HEK293 (cell line): Measurements from ENCODE around the gene CSPG4.
"Not testable (repeated sequence)": the region's sequence is repeated elsewhere in the genome, so short reads cannot be mapped to it uniquely, and the experiment has no call there.

Experiments
- CTCF ChIA-PET: fragments of 350-600 bp; formaldehyde crosslinking; extraction: SDS; loops from one replicate; lab custom pipeline; 2021; ENCODE audit warnings: antibody characterized with exemption; lab: Yijun Ruan, JAX
- POLR2A ChIA-PET: fragments of 300-600 bp; formaldehyde crosslinking; extraction: SDS; loops from one replicate; lab custom pipeline; 2020; ENCODE audit warnings: antibody characterized with exemption, inconsistent platforms; lab: Yijun Ruan, JAX
- H3K27ac ChIP-seq: fragments of 200-500 bp; sonication (Bioruptor generic); 2 replicates; pipeline ENCODE4 v1.5.1; 2014; ENCODE audit warnings: low read depth, low read length, control low read depth, inconsistent platforms; ENCODE audit errors: extremely low read depth
- H3K36me3 ChIP-seq, 2 experiments: fragments of 200-500 bp in 1 of 2; sonication (Bioruptor generic) in 1 of 2; 1 replicate in 1 of 2; 2 replicates in 1 of 2; pipeline ENCODE4 v1.5.1; 2014 to 2017; ENCODE audit warnings: inconsistent platforms in 2 of 2, low read length in 2 of 2; ENCODE audit not compliant: control insufficient read depth in 2 of 2, insufficient read depth in 1 of 2
- H3K4me1 ChIP-seq: fragments of 200-500 bp; sonication (Bioruptor generic); 2 replicates; pipeline ENCODE4 v1.5.1; 2014; ENCODE audit warnings: mild to moderate bottlenecking, low read length, inconsistent platforms; ENCODE audit not compliant: control insufficient read depth, insufficient read depth
- H3K4me3 ChIP-seq: 2 replicates; pipeline ENCODE4 v1.5.1; 2011; ENCODE audit warnings: low read depth, mild to moderate bottlenecking, control low read depth, low read length, moderate library complexity
- H3K9me3 ChIP-seq: fragments of 200-500 bp; sonication (Bioruptor generic); 2 replicates; pipeline ENCODE4 v1.5.1; 2014; ENCODE audit warnings: low read depth, low read length, inconsistent platforms; ENCODE audit not compliant: control insufficient read depth, insufficient read depth
- BCL11A ChIP-seq: fragments of 450-650 bp; formaldehyde crosslinking; IDR thresholded peaks from 2 replicates; pipeline ENCODE4 v1.5.1; 2016; ENCODE audit warnings: low read depth, missing biosample characterization, missing genetic modification characterization
- BCL11B ChIP-seq: fragments of 450-650 bp; formaldehyde crosslinking; IDR thresholded peaks from 2 replicates; pipeline ENCODE4 v1.5.1; 2016; ENCODE audit warnings: low read depth, missing biosample characterization, missing genetic modification characterization
- EGR2 ChIP-seq: fragments of 450-650 bp; formaldehyde crosslinking; IDR thresholded peaks from 2 replicates; pipeline ENCODE4 v1.5.1; 2016; ENCODE audit warnings: low read depth, missing biosample characterization, missing genetic modification characterization
- OSR2 ChIP-seq: fragments of 450-650 bp; formaldehyde crosslinking; IDR thresholded peaks from 2 replicates; pipeline ENCODE4 v1.5.1; 2016; ENCODE audit warnings: missing biosample characterization, missing genetic modification characterization
- RBAK ChIP-seq: fragments of 450-650 bp; formaldehyde crosslinking; IDR thresholded peaks from 2 replicates; pipeline ENCODE4 v1.5.1; 2016; ENCODE audit warnings: missing biosample characterization, missing genetic modification characterization
- REPIN1 ChIP-seq: fragments of 450-650 bp; formaldehyde crosslinking; IDR thresholded peaks from 2 replicates; pipeline ENCODE4 v1.5.1; 2017; ENCODE audit warnings: missing biosample characterization, missing genetic modification characterization, low read depth
- ZBTB8A ChIP-seq: fragments of 450-650 bp; formaldehyde crosslinking; IDR thresholded peaks from 2 replicates; pipeline ENCODE4 v1.5.1; 2016; ENCODE audit warnings: missing biosample characterization, missing genetic modification characterization
- ZFP41 ChIP-seq: fragments of 450-650 bp; formaldehyde crosslinking; IDR thresholded peaks from 2 replicates; pipeline ENCODE4 v1.5.1; 2016; ENCODE audit warnings: missing biosample characterization, missing genetic modification characterization, borderline replicate concordance
- ZNF157 ChIP-seq: fragments of 450-650 bp; formaldehyde crosslinking; IDR thresholded peaks from 2 replicates; pipeline ENCODE4 v1.5.1; 2016; ENCODE audit warnings: missing biosample characterization, missing genetic modification characterization
- ZNF2 ChIP-seq: fragments of 450-650 bp; formaldehyde crosslinking; IDR thresholded peaks from 2 replicates; pipeline ENCODE4 v1.5.1; 2016; ENCODE audit warnings: missing biosample characterization, missing genetic modification characterization
- ZNF23 ChIP-seq: fragments of 450-650 bp; formaldehyde crosslinking; IDR thresholded peaks from 2 replicates; pipeline ENCODE4 v1.5.1; 2016; ENCODE audit warnings: missing biosample characterization, missing genetic modification characterization, borderline replicate concordance
- ZNF24 ChIP-seq: fragments of 450-650 bp; formaldehyde crosslinking; IDR thresholded peaks from 2 replicates; pipeline ENCODE4 v1.5.1; 2016; ENCODE audit warnings: missing biosample characterization, missing genetic modification characterization
- ZNF292 ChIP-seq: fragments of 450-650 bp; formaldehyde crosslinking; IDR thresholded peaks from 2 replicates; pipeline ENCODE4 v1.5.1; 2016; ENCODE audit warnings: low read depth, missing biosample characterization, missing genetic modification characterization, borderline replicate concordance
- ZNF302 ChIP-seq: fragments of 450-650 bp; formaldehyde crosslinking; IDR thresholded peaks from 2 replicates; pipeline ENCODE4 v1.5.1; 2016; ENCODE audit warnings: missing biosample characterization, missing genetic modification characterization, low read depth
- ZNF335 ChIP-seq: fragments of 450-650 bp; formaldehyde crosslinking; conservative IDR thresholded peaks from 2 replicates; pipeline ENCODE4 v1.5.1; 2016; ENCODE audit warnings: missing biosample characterization, missing genetic modification characterization
- ZNF501 ChIP-seq: fragments of 450-650 bp; formaldehyde crosslinking; IDR thresholded peaks from 2 replicates; pipeline ENCODE4 v1.5.1; 2016; ENCODE audit warnings: missing biosample characterization, missing genetic modification characterization
- ZNF658 ChIP-seq: fragments of 450-650 bp; formaldehyde crosslinking; IDR thresholded peaks from 2 replicates; pipeline ENCODE4; 2016; ENCODE audit warnings: missing biosample characterization, missing genetic modification characterization
- TF ChIP-seq, protein P1 (sequence below): fragments of 450-650 bp; formaldehyde crosslinking; IDR thresholded peaks from 2 replicates; pipeline ENCODE4 v1.5.1; 2016; ENCODE audit warnings: missing biosample characterization, missing genetic modification characterization
- TF ChIP-seq, protein P2 (sequence below): IDR thresholded peaks from 2 replicates; pipeline ENCODE4 v1.6.1; 2011; ENCODE audit warnings: mild to moderate bottlenecking, low read depth, low read length, borderline replicate concordance
- TF ChIP-seq, protein P3 (sequence below): fragments of 450-650 bp; formaldehyde crosslinking; IDR thresholded peaks from 2 replicates; pipeline ENCODE4 v1.5.1; 2017; ENCODE audit warnings: missing biosample characterization, missing genetic modification characterization
- TF ChIP-seq, protein P4 (sequence below): fragments of 450-650 bp; formaldehyde crosslinking; IDR thresholded peaks from 2 replicates; pipeline ENCODE4 v1.5.1; 2016; ENCODE audit warnings: missing biosample characterization, missing genetic modification characterization

Gene CSPG4

DNA sequence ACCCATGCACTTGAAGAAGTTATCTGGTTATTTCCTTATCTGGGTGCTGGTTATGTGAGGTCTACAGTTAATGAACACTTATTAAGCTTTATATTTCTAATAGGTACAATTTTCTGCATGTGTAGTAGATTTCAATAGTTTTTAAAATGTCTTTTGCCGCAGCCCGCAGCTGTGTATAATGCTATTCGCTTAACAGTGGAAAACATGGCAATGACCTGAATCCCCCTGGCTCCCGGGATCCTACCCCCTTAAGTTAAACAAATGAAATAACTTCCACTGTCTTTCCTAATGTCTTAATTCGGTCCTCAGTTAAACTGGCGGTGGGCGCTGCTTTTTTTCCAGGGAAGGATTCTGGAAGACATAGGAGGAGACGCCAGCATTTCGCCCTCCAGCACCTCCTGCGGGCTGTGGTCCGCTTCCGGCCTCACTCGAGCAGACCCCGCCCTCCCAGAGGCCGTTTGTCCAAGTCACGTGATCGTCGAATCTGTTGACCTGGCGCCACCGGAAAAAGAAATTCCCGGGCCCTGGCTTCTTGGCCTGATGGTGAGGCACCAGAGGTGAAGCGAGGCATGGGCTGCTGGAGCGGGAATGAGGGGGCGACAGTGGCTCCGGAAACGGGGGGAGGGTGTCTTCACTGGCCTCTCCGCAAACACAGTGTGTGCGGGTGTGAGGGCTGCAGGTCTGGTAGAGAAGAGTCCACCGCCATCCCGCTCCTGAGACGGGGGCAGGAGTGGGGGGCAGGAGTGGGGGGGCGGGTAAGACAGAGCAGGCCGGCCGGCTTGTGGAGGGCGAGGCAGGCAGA is 45.6 kb upstream of the CSPG4 start (continued):
- TF ChIP-seq ZNF501 (tag by site-specific recombination) (peak; percentile 78; the same call in 1 of the 2 replicates), ZNF2 (tag by site-specific recombination) (peak; percentile 79; the same call in 1 of the 2 replicates), REPIN1 (tag by site-specific recombination) (no peak), BCL11A (tag by site-specific recombination) (peak; percentile 11; the same call in 1 of the 2 replicates), ZNF292 (tag by site-specific recombination) (no peak), ZNF24 (tag by site-specific recombination) (peak; percentile 78; the same call in 1 of the 2 replicates), ZFP41 (no peak), ZBTB8A (tag by site-specific recombination) (0 out of 2 replicates have a peak, but pooled peaks have one; percentile 43), EGR2 (tag by site-specific recombination) (peak; percentile 90), OSR2 (tag by site-specific recombination) (peak; percentile 46; the same call in 1 of the 2 replicates)
- TF ChIP-seq, protein P1, sequence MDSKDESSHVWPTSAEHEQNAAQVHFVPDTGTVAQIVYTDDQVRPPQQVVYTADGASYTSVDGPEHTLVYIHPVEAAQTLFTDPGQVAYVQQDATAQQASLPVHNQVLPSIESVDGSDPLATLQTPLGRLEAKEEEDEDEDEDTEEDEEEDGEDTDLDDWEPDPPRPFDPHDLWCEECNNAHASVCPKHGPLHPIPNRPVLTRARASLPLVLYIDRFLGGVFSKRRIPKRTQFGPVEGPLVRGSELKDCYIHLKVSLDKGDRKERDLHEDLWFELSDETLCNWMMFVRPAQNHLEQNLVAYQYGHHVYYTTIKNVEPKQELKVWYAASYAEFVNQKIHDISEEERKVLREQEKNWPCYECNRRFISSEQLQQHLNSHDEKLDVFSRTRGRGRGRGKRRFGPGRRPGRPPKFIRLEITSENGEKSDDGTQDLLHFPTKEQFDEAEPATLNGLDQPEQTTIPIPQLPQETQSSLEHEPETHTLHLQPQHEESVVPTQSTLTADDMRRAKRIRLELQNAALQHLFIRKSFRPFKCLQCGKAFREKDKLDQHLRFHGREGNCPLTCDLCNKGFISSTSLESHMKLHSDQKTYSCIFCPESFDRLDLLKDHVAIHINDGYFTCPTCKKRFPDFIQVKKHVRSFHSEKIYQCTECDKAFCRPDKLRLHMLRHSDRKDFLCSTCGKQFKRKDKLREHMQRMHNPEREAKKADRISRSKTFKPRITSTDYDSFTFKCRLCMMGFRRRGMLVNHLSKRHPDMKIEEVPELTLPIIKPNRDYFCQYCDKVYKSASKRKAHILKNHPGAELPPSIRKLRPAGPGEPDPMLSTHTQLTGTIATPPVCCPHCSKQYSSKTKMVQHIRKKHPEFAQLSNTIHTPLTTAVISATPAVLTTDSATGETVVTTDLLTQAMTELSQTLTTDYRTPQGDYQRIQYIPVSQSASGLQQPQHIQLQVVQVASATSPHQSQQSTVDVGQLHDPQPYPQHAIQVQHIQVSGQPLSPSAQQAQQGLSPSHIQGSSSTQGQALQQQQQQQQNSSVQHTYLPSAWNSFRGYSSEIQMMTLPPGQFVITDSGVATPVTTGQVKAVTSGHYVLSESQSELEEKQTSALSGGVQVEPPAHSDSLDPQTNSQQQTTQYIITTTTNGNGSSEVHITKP (tag by site-specific recombination) = 0 out of 2 replicates have a peak, but pooled peaks have one; percentile 25

DNA sequence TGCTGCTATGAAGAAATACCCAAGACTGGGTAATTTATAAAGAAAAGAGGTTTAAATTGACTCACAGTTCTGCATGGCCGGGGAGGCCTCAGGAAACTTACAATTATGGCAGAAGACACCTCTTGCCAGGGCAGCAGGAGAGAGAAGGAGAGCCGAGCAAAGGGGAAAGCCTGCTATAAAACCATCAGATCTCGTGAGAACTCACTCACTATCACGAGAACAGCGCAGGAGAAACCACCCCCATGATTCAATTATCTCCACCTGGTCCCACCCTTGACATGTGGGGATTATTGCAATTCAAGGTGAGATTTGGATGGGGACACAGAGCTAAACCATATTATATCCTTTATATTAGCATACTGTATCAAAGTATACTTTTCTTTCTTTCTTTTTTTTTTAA is 42.2 kb upstream of the CSPG4 start:
- H3K9me3 ChIP-seq, H3K36me3 ChIP-seq, H3K4me1 ChIP-seq, H3K27ac ChIP-seq, CTCF ChIA-PET, H3K4me3 ChIP-seq: not testable (repeated sequence)
- POLR2A ChIA-PET = interaction anchor here (0.8 to 1.0 kb wide), 2 partner anchors 16 to 31 kb away, joined by 3 to 6 read pairs; a partner anchor contains a TSS

DNA sequence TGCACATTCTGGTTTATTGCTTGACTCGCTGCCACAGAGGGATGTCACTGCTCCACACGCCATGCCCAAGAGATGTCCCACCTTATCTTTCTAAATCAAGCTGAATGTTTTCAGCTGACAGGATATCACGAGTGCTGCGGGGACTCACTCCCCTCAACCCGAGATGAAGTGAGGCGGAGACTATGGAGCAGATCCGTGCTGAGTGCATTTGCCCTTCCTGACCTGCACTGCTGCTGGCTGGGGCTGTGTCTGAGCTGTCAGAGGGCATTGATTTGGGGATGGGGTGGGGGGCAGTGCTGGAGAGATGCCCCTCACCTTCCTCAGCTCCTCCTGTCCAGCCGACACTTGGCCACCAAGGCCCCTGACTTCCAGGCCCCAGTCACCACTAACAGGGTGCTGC is 40.5 kb upstream of the CSPG4 start:
- Histone ChIP-seq H3K36me3 (no peaks in the 10 kb centered on the region), H3K4me1 (no peaks in the 10 kb centered on the region), H3K9me3 (no peaks in the 10 kb centered on the region), H3K27ac (no peak overlapping the region)
- ChIA-PET POLR2A (no interaction called here), CTCF (interaction anchor here (0.6 to 1.1 kb wide), 2 partner anchors 49 to 117 kb away, joined by 3 read pairs; no protein-coding TSS in a partner anchor)
- TF ChIP-seq ZNF23 (no peak), BCL11B (tag by site-specific recombination) (no peak), ZNF335 (tag by site-specific recombination) (no peak), RBAK (tag by site-specific recombination) (no peak), ZNF157 (tag by site-specific recombination) (no peak), ZNF302 (tag by site-specific recombination) (no peak), ZNF658 (tag by site-specific recombination) (no peak)
- TF ChIP-seq, protein P2, sequence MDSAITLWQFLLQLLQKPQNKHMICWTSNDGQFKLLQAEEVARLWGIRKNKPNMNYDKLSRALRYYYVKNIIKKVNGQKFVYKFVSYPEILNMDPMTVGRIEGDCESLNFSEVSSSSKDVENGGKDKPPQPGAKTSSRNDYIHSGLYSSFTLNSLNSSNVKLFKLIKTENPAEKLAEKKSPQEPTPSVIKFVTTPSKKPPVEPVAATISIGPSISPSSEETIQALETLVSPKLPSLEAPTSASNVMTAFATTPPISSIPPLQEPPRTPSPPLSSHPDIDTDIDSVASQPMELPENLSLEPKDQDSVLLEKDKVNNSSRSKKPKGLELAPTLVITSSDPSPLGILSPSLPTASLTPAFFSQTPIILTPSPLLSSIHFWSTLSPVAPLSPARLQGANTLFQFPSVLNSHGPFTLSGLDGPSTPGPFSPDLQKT = no peak
- TF ChIP-seq, protein P3, sequence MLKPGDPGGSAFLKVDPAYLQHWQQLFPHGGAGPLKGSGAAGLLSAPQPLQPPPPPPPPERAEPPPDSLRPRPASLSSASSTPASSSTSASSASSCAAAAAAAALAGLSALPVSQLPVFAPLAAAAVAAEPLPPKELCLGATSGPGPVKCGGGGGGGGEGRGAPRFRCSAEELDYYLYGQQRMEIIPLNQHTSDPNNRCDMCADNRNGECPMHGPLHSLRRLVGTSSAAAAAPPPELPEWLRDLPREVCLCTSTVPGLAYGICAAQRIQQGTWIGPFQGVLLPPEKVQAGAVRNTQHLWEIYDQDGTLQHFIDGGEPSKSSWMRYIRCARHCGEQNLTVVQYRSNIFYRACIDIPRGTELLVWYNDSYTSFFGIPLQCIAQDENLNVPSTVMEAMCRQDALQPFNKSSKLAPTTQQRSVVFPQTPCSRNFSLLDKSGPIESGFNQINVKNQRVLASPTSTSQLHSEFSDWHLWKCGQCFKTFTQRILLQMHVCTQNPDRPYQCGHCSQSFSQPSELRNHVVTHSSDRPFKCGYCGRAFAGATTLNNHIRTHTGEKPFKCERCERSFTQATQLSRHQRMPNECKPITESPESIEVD = no peak
- TF ChIP-seq, protein P4, sequence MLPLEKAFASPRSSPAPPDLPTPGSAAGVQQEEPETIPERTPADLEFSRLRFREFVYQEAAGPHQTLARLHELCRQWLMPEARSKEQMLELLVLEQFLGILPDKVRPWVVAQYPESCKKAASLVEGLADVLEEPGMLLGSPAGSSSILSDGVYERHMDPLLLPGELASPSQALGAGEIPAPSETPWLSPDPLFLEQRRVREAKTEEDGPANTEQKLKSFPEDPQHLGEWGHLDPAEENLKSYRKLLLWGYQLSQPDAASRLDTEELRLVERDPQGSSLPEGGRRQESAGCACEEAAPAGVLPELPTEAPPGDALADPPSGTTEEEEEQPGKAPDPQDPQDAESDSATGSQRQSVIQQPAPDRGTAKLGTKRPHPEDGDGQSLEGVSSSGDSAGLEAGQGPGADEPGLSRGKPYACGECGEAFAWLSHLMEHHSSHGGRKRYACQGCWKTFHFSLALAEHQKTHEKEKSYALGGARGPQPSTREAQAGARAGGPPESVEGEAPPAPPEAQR (tag by site-specific recombination) = no peak
- TF ChIP-seq, all 188 proteins: peak for 0
- no peak overlapping the region for H3K4me3 ChIP-seq
